Activated CD4-positive, CD25-positive, alpha-beta regulatory T cell treated with anti-CD3 and anti-CD28 coated beads, Interleukin-2, amount 50 U/mL, for 24 hours (primary cell): ENCODE data around the gene ATRIP.

Experiments used
- ATAC-seq, 2 donors: fragments of 150-1000 bp; cut with Tn5 transposase; one replicate each; pipeline ENCODE4 v1.10.0; 2021; ENCODE audit warnings: mild to moderate bottlenecking in 1 of 2, moderate library complexity in 1 of 2

The ATRIP gene

GRCh38 chr3:48505146-48505545 is 58.6 kb downstream of the ATRIP start:
- ATAC-seq = no peak

GRCh38 chr3:48505968-48506504 is 59.5 kb downstream of the ATRIP start:
- no peak for ATAC-seq

GRCh38 chr3:48507256-48508061 is 60.9 kb downstream of the ATRIP start:
- peak; percentile 82 to 85 for ATAC-seq

GRCh38 chr3:48511551-48511950 is 65.0 kb downstream of the ATRIP start:
- ATAC-seq = no peak

GRCh38 chr3:48514431-48515227 is 68.1 kb downstream of the ATRIP start:
- peak in 1 of 2 donors; percentile 58 for ATAC-seq
